Measurements from ENCODE around the gene ZDHHC19. TPM values are rescaled to one million over a fixed set of nuclear protein-coding genes. Genes with fewer than 3 reads are reported as not detected.
"Not testable (repeated sequence)": the region's sequence is repeated elsewhere in the genome, so short reads cannot be mapped to it uniquely, and the experiment has no call there.

The ZDHHC19 gene
- total RNA-seq, 2 donors from 2014 or later: not detected

DNA sequence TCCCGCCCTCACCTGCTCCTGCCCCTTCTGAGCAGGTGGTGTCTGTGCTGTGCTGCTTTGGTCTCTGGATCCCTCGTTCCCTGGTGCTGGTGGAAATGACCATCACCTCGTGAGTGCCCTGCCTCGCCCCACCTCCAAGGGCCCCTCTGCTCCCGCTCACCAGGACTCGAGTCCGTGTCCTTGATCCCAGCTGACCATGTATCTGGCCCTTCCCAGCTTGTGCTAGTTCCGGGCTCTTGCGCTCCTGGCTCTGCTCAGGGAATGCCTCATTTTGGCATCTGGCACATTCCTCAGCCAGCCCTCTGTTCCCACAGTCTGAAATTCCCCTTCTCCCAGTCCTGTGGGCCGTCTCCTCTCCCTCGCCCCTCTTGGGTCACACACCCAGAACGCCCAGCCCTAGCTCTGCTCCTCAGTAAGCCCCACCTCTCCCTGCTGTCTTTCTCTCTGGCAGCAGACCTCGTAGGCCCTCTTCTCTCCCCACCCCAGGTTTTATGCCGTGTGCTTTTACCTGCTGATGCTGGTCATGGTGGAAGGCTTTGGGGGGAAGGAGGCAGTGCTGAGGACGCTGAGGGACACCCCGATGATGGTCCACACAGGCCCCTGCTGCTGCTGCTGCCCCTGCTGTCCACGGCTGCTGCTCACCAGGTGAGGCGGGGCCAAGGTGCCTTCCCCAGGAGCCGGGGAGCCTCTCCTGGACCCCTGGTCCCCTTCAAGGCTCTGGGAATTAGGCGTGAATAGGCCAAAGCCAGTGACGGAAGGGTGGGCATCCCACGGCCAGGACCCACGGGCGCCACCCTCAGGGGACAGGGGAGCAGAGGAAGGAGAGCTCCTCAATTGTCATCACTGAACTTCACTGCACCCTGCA, 16.7 kb upstream of the ZDHHC19 start:
- DNase-seq: no peak
- intact Hi-C loops (cut with DNase I): no loop called here
- peak; percentile 49 to 76 for ATAC-seq

DNA sequence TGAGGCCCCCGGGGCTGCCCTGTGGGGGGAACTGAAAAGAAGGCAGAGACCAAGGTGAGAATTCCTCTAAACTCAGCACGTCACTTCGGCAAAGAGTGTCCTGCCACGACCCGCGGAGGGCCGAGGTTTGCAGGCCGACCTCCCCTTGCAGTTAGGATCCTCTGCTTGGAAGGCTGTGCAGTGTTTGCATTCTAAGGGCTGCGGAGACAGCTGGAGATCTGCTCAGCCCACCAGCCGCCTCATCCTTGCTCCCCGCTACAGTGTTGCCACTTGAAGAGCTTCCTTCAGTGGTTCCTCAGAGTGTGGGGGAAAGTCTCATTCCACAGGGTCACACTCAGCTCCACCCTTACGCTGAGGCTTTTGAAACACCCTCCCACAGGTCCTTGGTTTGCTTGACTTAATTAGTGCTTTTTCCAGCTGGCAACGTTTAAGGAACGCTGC, 15.9 kb upstream of the ZDHHC19 start:
- intact Hi-C loops (cut with DNase I): no loop called here
- ATAC-seq: no peak
- no peak for DNase-seq

DNA sequence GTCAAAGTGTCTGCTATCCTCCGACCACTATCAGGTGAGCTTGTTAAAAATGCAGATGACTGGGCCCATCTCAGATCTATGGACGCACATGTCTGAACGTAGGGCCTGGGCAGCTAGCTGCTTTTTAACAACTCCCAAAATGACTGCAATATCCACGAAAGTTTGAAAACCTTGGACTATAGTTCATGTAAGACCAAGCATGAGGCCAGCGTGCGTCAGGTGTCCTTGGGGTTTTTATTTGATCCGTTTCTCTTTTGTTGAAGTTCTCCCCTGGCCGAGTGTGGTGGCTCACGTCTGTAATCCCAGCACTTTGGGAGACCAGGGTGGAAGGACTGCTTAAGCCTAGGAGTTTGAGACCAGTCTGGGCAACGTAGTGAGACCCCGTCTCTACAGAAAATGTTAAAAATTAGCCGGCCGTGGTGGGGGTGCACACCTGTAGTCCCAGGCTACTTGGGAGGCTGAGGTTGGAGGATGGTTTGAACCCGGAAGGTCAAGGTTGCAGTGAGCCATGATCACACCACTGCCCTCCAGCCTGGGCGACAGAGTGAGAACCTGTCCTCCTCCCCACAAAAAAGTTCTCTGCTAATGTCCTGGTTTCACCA, 14.7 kb upstream of the ZDHHC19 start:
- no peak for ATAC-seq
- intact Hi-C loops (cut with DNase I): no loop called here
- DNase-seq: no peak

DNA sequence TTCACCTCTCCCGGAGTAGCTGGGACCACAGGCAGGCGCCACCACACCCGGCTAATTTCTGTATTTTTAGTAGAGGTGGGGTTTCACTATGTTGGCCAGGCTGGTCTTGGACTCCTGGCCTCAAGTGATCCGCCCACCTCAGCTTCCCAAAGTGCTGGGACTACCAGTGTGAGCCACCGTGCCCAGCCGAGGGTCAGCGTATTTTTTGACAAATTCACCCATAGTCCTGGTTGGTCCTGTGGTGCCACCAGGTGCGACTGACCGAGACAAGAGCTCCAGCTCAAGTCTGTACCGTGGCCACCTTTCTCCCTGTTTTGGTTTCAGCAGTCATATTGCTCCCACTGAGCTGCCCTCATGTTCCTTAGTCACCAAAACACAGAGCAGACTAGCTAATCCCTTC, 13.9 kb upstream of the ZDHHC19 start:
- ATAC-seq: no peak
- intact Hi-C loops (cut with DNase I): no loop called here
- no peak for DNase-seq

DNA sequence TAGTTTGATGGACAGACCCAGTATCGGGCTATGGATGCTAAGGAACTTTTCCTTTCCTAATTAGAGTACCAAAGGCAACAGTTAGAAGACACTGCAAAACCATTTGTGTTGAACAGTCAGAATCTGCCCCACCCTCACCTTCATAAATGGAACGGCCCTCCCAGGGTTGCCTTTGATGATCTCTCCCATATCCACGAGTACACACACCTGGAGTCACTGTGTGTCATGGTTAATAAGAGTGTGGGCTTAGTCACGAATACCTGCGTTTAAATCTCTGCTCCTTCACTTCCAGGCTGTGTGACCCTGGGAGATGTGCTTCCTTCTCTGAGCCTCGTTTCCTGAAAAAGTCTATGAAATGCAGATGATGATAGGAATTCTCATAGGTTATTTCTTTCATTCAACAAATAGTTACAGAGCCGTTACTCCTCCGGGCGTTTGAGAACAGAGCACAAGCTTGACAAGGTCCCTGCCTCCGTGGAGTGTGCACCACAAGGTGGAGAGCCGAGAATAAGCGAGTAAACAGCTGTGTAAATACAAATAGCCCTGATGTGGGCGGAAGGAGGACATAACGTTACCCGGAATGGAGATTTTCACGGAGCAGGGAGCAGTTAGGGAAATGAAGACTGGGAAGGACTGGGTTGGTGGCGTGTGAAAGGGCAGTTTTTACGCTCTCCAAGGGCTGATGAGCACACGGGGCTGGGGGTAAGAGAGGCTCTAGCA, 11.8 kb upstream of the ZDHHC19 start:
- no peak for ATAC-seq
- intact Hi-C loops (cut with DNase I): no loop called here
- no peak for DNase-seq

DNA sequence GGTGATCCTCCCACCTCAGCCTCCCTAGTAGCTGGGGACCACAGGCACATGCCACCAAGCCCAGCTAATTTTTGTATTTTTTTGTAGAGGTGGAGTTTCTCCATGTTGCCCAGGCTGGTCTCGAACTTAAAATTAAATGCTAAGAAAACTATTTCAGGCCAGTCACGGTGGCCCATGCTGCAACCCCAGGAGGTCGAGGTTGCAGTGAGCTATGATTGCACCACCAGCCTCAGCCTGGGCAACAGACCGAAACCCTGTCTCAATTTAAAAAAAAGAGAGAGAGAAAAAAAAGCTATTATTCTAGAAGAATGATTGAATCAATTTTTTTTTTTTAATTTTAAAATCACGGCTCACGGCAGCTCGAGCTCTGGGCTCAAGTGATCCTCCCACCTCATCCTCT, 9.8 kb upstream of the ZDHHC19 start:
- no peak for DNase-seq
- ATAC-seq: no peak

DNA sequence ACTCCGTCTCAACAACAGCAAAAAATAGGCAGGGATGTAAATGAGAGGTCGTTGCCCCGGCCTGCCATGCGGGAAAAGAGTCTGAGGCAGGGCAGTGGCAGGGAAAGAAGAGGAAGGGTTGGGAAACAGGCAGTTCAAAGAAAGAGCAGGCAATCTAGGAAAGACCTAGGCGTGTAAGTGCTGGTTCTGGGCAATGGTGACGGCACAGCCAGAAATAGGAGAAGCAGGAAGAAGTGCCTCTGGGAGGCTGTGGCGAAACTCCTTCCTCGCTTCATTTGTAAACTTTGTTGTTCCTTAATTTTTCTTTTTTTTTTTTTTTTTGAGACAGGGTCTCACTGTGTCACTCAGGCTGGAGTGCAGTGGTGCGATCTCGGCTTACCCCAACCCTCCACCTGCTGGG, 9.4 kb upstream of the ZDHHC19 start:
- DNase-seq (no peak), ATAC-seq (peak; percentile 19 to 21)
- intact Hi-C loops (cut with DNase I): no loop called here

More for the DNA sequence above, 9.8 kb upstream of the ZDHHC19 start:
- intact Hi-C loops (cut with DNase I): no loop called here

DNA sequence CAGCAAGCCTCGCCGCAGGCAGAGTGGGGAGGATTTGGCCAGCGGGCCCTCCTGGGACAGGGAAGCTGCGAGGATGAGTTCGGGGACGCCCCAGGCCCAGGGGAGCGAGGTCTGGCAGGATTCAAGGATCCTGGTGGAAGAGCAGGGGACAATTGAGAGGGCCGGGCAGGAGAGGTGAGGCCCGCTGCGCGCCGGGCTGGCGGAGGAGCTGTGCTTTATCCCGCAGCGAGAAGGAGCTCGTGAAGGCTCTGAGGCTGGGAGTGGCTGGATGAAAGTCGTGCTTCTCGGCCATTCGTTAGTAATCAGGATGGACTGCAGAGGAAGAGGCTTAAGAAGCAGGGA, 8.7 kb upstream of the ZDHHC19 start:
- no peak for ATAC-seq
- intact Hi-C loops (cut with DNase I): no loop called here
- DNase-seq: no peak

DNA sequence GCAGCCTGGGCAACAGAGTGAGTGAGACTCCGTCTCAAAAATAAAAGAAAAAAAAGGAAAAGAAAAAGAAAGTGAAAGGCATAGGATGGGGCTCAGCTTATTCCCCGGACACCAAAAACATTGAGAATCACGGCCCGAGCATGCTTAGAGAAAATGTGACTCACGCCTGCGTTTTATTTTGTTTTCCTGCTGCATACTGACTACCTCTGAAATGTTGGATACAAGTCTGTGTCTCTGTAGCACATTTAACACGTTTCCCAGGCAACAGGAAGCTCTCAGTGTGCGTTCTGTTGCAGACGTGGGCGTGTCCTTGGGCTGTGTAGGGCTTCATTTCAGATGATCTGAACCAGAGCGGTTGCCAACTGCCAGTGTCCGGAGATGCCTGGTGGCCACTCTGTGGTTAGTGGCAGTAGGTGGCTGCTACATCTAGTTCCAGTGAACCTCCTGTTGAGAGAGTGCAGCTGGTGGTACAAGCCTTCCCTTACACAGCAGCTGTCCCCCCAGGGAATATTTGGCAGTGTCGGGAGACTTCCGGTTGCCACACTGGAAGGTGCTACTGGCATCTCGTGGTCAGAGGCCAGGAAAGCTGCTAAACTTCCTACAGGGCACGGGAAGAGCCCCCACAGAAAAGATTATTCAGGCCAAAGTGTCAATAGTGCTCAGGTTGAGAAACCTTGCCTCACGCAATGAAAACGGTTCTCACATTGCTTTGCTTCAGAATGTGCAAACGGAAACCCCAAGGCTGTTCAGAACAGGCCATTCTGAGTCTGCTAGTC, 8.2 kb upstream of the ZDHHC19 start:
- intact Hi-C loops (cut with DNase I): no loop called here

DNA sequence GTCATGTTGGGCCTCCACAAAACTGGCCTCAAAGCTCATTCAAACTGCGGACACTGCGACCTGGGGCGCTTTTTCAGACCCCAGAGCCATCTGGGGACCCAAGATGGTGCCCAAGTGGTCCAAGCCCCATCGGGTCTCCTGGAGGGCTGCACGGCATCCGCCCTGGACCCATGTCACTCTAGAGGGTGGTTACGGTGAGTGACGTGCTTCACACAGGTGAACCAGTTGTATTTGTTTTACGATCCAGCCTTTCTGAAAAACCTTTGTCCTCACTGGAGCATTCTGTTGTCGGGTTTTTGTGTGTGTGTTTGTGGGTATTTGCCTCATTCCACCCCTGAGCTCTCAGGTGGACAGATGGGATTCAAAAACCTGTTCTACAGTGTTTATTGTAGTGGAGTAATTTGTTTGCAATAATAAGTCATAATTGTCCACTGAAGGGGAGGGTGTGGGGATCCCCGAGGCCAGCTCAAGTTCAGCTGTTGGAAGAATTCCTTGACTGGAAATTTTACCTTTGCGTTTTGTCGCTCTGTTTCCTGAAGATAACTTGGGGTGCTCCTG, 7.0 kb upstream of the ZDHHC19 start:
- ATAC-seq (no peak), DNase-seq (no peak)
- intact Hi-C loops (cut with DNase I): no loop called here

More for the DNA sequence above, 8.2 kb upstream of the ZDHHC19 start:
- ATAC-seq (peak; percentile 79 to 89), DNase-seq (peak; percentile 80)

DNA sequence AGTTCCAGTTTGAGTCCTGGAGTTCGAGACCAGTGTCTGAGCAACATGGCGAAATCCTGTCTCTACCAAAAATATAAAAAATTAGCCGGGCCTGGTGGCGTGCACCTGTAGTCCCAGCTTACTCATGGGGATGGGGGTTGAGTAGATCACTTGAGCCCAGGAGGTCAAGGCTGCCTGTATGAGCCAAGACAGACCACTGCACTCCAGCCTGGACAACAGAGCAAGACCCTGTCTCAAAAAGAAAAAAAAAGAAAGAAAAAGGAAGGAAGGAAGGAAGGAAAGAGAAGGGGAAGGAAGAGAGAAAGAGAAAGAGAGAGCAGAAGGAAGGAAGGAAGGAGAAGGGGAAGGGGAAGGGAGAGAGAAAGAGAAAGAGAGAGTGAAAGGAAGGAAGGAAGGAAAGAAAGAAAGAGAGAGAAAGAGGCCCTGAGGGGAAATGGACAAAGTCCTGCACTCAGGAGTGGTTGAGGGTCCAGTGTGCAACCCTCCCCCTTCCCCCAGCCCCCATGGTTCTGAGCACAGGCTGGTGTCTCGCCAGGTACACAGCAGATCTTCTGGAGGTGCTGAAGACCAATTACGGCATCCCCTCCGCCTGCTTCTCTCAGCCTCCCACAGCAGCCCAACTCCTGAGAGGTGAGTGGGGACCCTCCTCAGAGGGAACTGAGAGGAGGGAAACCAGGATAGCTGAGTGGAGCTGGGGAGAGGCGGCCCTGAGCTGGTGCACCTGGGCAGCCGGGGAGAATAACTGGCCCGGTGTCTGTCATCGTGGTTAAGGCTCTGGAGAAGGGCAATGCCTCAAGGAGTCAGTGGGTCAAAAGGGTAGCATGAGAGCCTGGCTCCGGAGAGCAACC, 6.3 kb upstream of the ZDHHC19 start:
- intact Hi-C loops (cut with DNase I): no loop called here
- no peak for ATAC-seq
- DNase-seq: no peak

DNA sequence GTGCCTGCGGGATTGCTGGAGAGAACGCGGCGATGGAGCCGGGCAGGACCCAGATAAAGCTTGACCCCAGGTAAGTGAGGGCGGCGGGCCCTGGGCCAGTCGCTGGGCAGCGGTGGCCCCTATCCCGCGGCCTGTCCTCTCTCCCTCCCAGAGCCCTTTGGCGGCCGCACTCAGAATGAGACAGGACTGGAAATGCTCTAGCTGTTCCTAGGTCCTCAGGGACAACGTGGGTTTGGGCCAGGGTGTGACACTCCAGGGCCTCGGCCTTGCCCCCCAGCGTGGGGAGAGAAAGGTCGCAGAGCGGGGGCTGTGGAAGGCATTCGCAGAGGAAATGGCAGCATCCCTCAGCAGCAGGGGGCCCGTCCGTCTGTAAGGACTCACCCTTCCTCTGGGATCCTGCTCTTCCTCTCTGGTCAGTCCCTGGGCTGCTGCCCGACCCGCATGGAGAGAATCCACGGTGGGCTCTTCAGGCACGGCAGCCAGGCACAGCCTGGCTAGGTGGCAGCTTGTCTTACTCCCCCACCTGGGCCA, 5.5 kb upstream of the ZDHHC19 start:
- intact Hi-C loops (cut with DNase I): no loop called here
- DNase-seq (no peak), ATAC-seq (no peak)

DNA sequence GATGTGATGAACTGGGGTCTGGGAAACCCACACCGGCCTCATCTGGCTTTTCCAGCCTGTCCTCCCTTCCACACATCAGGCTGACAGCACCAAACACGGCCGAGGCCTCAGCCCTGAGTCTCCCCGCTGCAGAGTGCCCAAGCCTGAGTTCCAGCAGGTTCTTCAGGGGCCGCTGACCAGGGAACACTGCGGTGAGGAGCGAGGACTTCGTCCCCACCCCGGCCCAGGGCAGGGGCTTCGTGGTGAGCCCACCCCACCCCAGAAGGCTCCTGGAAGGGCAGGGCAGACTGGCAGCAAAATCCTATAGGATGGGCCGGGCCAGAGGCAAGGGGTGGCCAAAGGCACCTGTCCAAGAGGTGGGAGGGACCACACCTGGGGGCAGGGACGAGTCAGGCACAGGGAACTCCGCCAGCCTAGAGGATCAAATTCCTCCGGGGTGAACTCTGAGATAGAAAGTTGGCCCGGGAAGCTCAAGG, 4.9 kb upstream of the ZDHHC19 start, which contains the start of gene SLC51A:
Gene SLC51A (plus strand): TSS at position 446 of the 476 bp plus-strand sequence. CDS start 179 bp downstream, outside the sequence.
- peak in 1 of 2 donors; percentile 11 for ATAC-seq
- intact Hi-C loops (cut with DNase I): no loop called here

DNA sequence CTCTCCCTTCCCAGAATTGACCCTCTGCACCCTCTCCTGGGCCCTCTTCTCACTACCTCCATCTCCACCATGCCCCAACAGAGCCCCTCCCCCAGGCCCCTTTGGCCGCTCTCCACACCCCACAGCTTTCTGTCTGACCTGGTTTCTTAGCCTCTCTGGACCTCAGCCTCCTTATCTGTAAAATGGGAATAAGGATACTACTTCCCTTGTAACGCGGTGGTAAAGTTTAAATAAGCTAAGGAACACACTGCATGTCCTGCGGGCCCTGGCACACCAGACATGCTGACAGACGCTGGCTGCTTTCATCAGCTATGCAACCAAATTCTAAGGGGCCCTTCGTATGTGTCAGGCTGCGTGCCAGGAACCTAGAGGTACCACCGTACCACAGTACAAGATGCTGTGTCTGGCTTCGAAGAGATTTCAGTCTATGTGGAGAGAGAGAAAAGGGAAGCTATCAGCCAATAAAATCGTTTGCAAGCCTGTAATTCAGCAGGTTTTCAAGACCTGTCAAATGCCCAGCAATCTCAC, 4.4 kb upstream of the ZDHHC19 start:
- no peak for DNase-seq
- ATAC-seq: no peak
- intact Hi-C loops (cut with DNase I): no loop called here

More for the DNA sequence above, 4.9 kb upstream of the ZDHHC19 start, which contains the start of gene SLC51A:
- DNase-seq: no peak

DNA sequence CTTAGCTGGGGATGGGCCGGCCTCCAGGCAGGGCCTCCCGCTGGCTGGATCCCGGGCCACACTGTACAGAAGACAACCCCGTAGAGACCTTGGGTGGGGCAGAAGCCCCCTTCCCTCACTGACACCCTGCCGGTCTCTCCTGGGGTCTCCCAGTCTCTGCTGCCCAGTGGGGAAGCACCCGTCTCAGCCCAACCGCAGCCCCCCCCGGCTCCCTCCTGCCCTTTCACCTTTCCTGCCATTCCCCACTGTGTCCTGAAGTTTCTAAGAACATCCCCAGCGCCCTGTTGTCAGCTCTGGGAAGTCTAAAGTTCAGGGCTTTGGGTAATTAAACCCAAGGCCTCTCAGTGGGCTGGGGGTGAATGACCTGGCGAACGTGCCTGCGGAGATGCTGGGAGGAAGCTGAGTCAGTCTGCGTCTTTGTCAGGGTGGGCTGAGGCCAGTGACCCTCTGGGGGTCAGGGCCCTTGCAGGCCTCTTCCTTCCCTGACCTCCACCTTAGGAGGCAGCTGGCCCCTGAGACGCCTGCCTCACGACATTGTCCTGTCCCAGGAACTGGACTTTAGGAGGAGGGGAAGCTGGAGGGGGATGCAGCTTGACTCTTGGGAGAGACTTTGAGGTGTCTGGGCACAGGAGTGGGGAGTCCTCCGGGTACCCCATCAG, 3.7 kb upstream of the ZDHHC19 start:
- intact Hi-C loops (cut with DNase I): no loop called here
- ATAC-seq: no peak
- DNase-seq: no peak

DNA sequence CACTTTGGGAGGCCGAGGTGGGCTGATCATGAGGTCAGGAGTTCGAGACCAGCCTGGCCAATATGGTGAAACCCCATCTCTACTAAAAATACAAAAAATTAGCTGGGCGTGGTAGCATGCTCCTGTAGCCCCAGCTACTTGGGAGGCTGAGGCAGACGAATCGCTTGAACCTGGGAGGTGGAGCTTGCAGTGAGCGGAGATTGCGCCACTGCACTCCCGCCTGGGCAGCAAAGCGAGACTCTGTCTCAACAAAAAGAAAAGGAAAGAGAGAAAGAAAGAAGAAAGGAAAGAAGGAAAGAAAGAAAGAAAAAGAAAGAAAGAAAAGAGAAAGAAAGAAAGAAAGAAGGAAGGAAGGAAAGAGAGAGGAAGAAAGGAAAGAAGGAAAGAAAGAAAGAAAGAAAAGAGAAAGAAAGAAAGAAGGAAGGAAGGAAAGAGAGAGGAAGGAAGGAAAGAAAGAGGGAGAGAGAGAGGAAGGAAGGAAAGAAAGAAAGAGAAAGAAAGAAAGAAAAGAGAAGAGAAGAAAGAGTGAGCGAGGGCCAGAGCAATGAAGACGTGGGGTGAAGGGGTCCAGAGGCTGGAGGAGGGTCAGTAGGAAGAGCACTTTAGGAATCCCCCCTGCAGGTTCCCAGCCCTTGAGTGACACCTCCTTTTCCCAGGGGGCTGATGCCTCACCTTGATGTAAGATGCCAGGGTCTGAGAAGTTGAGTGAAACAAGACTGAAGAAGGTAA, 1.1 kb downstream of the ZDHHC19 start:
- ATAC-seq; DNase-seq; intact Hi-C loops (cut with DNase I): not testable (repeated sequence)
